Prostate gland (tissue), 2 donors: Measurements from ENCODE around the gene TEKT2.

Experiments used
- CTCF ChIP-seq, 4 experiments: fragments of 200-600 bp in 2 of 4; fragments of 450-650 bp in 2 of 4; sonication (generic) in 2 of 4; IDR thresholded peaks; 1 replicate in 3 of 4; 2 replicates in 1 of 4; pipeline ENCODE4 v1.5.1; 2016 to 2019; ENCODE audit warnings: antibody characterized with exemption in 4 of 4, mild to moderate bottlenecking in 2 of 4, moderate library complexity in 2 of 4
- POLR2A ChIP-seq: fragments of 450-650 bp; IDR thresholded peaks from one replicate; pipeline ENCODE4 v1.6.1; 2016; ENCODE audit warnings: antibody characterized with exemption, mild to moderate bottlenecking
- POLR2AphosphoS5 ChIP-seq: sonication (generic); formaldehyde crosslinking; IDR thresholded peaks from one replicate; pipeline ENCODE4 v1.6.1; 2017; ENCODE audit warnings: antibody characterized with exemption

- no peak for TF ChIP-seq CTCF (IDR thresholded peaks at IDR 0.05)
- TF ChIP-seq POLR2A = no peak
- no peak for TF ChIP-seq POLR2AphosphoS5
Measured at GRCh38 chr1:36085686-36086526, 2.0 kb downstream of the TEKT2 start.
